Measurements from ENCODE around the gene HDAC4. TPM values are rescaled to one million over a fixed set of nuclear protein-coding genes. Genes with fewer than 3 reads are reported as not detected.

HDAC4 gene
- total RNA-seq, 1 experiment from 2014 or later: 32.0 TPM

DNA sequence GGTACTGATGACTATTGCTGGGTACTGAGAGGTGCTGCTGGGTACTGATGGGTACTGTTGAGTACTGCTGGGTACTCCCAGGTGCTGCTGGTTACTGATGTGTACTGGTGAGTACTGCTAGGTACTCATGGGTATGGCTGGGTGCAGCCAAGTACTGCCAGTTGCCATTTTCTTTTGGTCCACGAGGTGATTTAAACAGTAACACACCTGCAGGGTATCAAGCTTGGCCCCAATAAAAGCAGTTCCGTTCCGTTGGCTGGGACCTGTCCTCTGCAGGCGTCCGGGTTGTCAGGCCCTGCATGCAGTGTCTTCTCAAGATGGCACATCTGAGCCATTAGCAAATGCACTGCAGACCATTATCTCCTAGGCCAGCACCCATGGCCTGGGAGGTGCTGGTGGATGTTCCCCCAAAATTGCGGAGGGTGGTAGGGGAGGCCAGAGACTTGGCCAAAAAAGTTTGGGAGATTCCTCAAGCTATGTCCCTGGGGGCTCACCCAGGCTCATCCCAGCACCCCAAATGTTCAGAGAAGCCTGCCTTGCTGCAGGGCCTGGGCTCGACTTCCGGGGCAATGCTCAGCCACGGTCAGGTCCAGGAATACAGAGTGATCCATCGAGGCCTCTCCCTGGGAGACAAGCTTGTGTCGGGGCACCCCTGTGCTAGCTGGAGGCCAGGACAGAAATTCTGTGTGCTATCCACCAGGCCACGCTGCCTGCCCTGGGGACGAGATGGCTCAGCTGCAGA lies 387.7 kb downstream of the HDAC4 start:
- no CpG with 5 or more reads among the region's 13 CpGs for WGBS (ENCODE audit: extremely low coverage, insufficient read length, low lambda C conversion rate)
- no peak overlapping the region for H3K27ac Mint-ChIP-seq

More for the DNA sequence above, 387.7 kb downstream of the HDAC4 start:
- Histone ChIP-seq H3K9ac (ENCODE audit: extremely low read depth, insufficient read length, low read length) (no peak overlapping the region), H2AK5ac (ENCODE audit: insufficient read length, low read length) (no peak overlapping the region), H3K4me1 (ENCODE audit: insufficient read depth, low read length) (no peaks in the 10 kb centered on the region), H4K8ac (replicated peaks; ENCODE audit: insufficient read length, low read depth, low read length) (no peak overlapping the region), H4K5ac (ENCODE audit: insufficient read length, low read depth, low read length) (no peak overlapping the region), H3K23me2 (ENCODE audit: insufficient read length, low read depth, low read length, poor library complexity, severe bottlenecking) (no peaks in the 10 kb centered on the region), H3K79me2 (ENCODE audit: insufficient read depth, low read length) (no peaks in the 10 kb centered on the region), H2BK20ac (ENCODE audit: low read depth, low read length, poor library complexity, severe bottlenecking) (no peak overlapping the region), H2AFZ (ENCODE audit: low read length) (no peak overlapping the region), H3K4ac (ENCODE audit: low read depth, low read length) (no peak overlapping the region), H2BK5ac (ENCODE audit: insufficient read length, low read length) (no peak overlapping the region), H2BK15ac (ENCODE audit: low read depth, low read length) (no peak overlapping the region), H3K79me1 (ENCODE audit: insufficient read depth, low read depth, low read length, poor library complexity, severe bottlenecking) (no peaks in the 10 kb centered on the region), H3K27me3 (ENCODE audit: insufficient read depth, low read length) (no peaks in the 10 kb centered on the region), H3K18ac (ENCODE audit: insufficient read length, low read depth, low read length) (no peak overlapping the region), H3T11ph (ENCODE audit: low read length) (no peak overlapping the region), H4K91ac (ENCODE audit: insufficient read length, low read depth, low read length) (no peak overlapping the region), H3K4me2 (ENCODE audit: insufficient read depth, insufficient read length, low read length) (no peak overlapping the region), H4K20me1 (ENCODE audit: control insufficient read depth, insufficient read depth, insufficient read length) (no peaks in the 10 kb centered on the region), H3K23ac (ENCODE audit: insufficient read length, low read depth, low read length) (no peak overlapping the region), H3K9me3 (ENCODE audit: control insufficient read depth, low read depth, low read length) (no peaks in the 10 kb centered on the region), H2BK12ac (ENCODE audit: insufficient read length, low read depth, low read length) (no peak overlapping the region), H3K14ac (ENCODE audit: insufficient read depth, low read length) (no peak overlapping the region), H3K56ac (ENCODE audit: insufficient read length, low read depth, low read length) (no peak overlapping the region), H3K27ac (ENCODE audit: insufficient read length, low read depth, low read length) (no peak overlapping the region), H2BK120ac (ENCODE audit: low read depth, low read length, poor library complexity, severe bottlenecking) (no peak overlapping the region)
- no peaks in the 10 kb centered on the region for H3K9me3 Mint-ChIP-seq
- H3K27me3 Mint-ChIP-seq (ENCODE audit: low read depth): peaks cover 18% of the 10 kb centered on the region
- no peak for TF ChIP-seq CTCF (conservative IDR thresholded peaks at IDR 0.05)
- no peak for DNase-seq
- H3K36me3 Mint-ChIP-seq (ENCODE audit: insufficient read depth in 1 of 3, low read depth in 3 of 3): no peaks in the 10 kb centered on the region; a peak in 1 of 7 replicates
- H3K4me3 Mint-ChIP-seq: no peak overlapping the region
- peaks cover 13% of the 10 kb centered on the region in 2 experiments for H3K4me1 Mint-ChIP-seq
